Kidney (tissue), 14 donors: ENCODE results near the gene TENM4. TPM values are rescaled to one million over a fixed set of nuclear protein-coding genes. Genes with fewer than 3 reads are reported as not detected.

Experiments
- DNase-seq, 5 donors: peaks; one replicate each; pipeline ENCODE4 v3.0.0-alpha.2; 2013 to 2020
- FAIRE-seq: peaks from 2 replicates; lab custom pipeline; 2012; peaks lifted over from hg19 to GRCh38; lab: Jason Lieb, UNC
- H3K27ac ChIP-seq, 2 donors: one replicate each; pipeline ENCODE4 v1.7.0; 2013; ENCODE audit warnings: low read depth in 2 of 2, low read length in 2 of 2, inconsistent platforms in 1 of 2
- H3K27me3 ChIP-seq: one replicate; pipeline ENCODE4 v1.7.1; 2013; ENCODE audit warnings: low read length, inconsistent platforms; ENCODE audit not compliant: control insufficient read depth, insufficient read depth
- H3K36me3 ChIP-seq, 3 donors: one replicate each; pipeline versions ENCODE4 v1.7.0 to v1.7.1; 2013; ENCODE audit warnings: low read length in 3 of 3, control low read depth in 1 of 3, inconsistent platforms in 1 of 3; ENCODE audit not compliant: insufficient read depth in 3 of 3, control insufficient read depth in 2 of 3
- H3K4me1 ChIP-seq, 3 donors: one replicate each; pipeline versions ENCODE4 v1.7.0 to v1.7.1; 2013; ENCODE audit warnings: low read length in 3 of 3, inconsistent platforms in 1 of 3, low read depth in 1 of 3; ENCODE audit not compliant: control insufficient read depth in 2 of 3, insufficient read depth in 2 of 3
- H3K4me3 ChIP-seq, 3 donors: one replicate each; pipeline versions ENCODE4 v1.7.0 to v1.8.1; 2013; ENCODE audit warnings: low read length in 3 of 3, control low read depth in 1 of 3, inconsistent platforms in 1 of 3
- H3K9ac ChIP-seq, 3 donors: one replicate each; pipeline versions ENCODE4 v1.7.0 to v1.7.1; 2013; ENCODE audit warnings: low read length in 3 of 3, control low read depth in 1 of 3, inconsistent platforms in 1 of 3
- H3K9me3 ChIP-seq, 3 donors: one replicate each; pipeline versions ENCODE4 v1.7.0 to v1.7.1; 2013; ENCODE audit warnings: low read length in 3 of 3, control low read depth in 1 of 3, inconsistent platforms in 1 of 3; ENCODE audit not compliant: control insufficient read depth in 2 of 3, insufficient read depth in 1 of 3
- intact Hi-C: fragments of 100-400 bp; cut with DNase I; formaldehyde crosslinking; loops from one replicate; pipeline ENCODE4 v1.11.1; 2022
- polyA plus RNA-seq: library from polyadenylated mRNA; stranded (reverse); fragments of 350-450 nt; fragmentation: Illumina TruSeq; extraction: RNeasy Lipid Tissue Mini Kit (QIAGEN cat#74804); gene quantifications from one replicate; pipeline ENCODE4 v1.2.3, GENCODE V29; 2014; ENCODE audit warnings: low read depth, low replicate concordance; ENCODE audit not compliant: insufficient read depth
- total RNA-seq: library from RNA; stranded (reverse); fragmentation: NEBNext Ultra II Directional; extraction: Animal tissue kit (Norgen Biotek cat#: 25700); gene quantifications from one replicate; pipeline ENCODE4 v1.2.1, GENCODE V29; 2021
- TF ChIP-seq, protein P1 (sequence below): IDR thresholded peaks from 3 replicates; pipeline ENCODE4 v1.5.1; 2012; ENCODE audit warnings: mild to moderate bottlenecking, moderate library complexity, borderline replicate concordance; ENCODE audit not compliant: insufficient read depth; ENCODE audit errors: extremely low read depth
- donor health status: control.
- donor health status: control.
- donor health status: control.
- donor health status: control.
- donor health status: control.
- donor health status: DM: yes; HTN: yes; CAD: no.
- donor health status: Normal renal cell carcinoma (clear cell type).

Gene TENM4
- total and polyA plus RNA-seq, 2 donors from 2014 or later: 0.34 to 31.0 TPM

GRCh38 chr11:78991681-78992080, 449.1 kb downstream of the TENM4 start:
- intact Hi-C loops: no loop called here
- Histone ChIP-seq H3K4me1 (no peaks in the 10 kb centered on the region), H3K4me3 (no peak overlapping the region), H3K36me3 (no peaks in the 10 kb centered on the region), H3K27me3 (no peaks in the 10 kb centered on the region), H3K27ac (no peak overlapping the region), H3K9me3 (no peaks in the 10 kb centered on the region), H3K9ac (no peak overlapping the region)
- TF ChIP-seq, protein P1, sequence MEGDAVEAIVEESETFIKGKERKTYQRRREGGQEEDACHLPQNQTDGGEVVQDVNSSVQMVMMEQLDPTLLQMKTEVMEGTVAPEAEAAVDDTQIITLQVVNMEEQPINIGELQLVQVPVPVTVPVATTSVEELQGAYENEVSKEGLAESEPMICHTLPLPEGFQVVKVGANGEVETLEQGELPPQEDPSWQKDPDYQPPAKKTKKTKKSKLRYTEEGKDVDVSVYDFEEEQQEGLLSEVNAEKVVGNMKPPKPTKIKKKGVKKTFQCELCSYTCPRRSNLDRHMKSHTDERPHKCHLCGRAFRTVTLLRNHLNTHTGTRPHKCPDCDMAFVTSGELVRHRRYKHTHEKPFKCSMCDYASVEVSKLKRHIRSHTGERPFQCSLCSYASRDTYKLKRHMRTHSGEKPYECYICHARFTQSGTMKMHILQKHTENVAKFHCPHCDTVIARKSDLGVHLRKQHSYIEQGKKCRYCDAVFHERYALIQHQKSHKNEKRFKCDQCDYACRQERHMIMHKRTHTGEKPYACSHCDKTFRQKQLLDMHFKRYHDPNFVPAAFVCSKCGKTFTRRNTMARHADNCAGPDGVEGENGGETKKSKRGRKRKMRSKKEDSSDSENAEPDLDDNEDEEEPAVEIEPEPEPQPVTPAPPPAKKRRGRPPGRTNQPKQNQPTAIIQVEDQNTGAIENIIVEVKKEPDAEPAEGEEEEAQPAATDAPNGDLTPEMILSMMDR: no peak
- DNase-seq (no peak), FAIRE-seq (no peak)

GRCh38 chr11:78990261-78990660, 450.6 kb downstream of the TENM4 start:
- FAIRE-seq: no peak
- DNase-seq: no peak
- Histone ChIP-seq H3K27me3 (no peaks in the 10 kb centered on the region), H3K4me1 (no peaks in the 10 kb centered on the region), H3K9me3 (no peaks in the 10 kb centered on the region), H3K27ac (no peak overlapping the region), H3K9ac (no peak overlapping the region), H3K36me3 (no peaks in the 10 kb centered on the region), H3K4me3 (no peak overlapping the region)
- intact Hi-C loops: no loop called here
- TF ChIP-seq, protein P1: no peak

- no peak for FAIRE-seq
These were observed 453.1 kb downstream of the TENM4 start for GRCh38 chr11:78987748-78988147.

More at GRCh38 chr11:78987748-78988147, 453.1 kb downstream of the TENM4 start:
- H3K9ac ChIP-seq: no peak overlapping the region
- H3K27ac ChIP-seq: no peak overlapping the region
- H3K27me3 ChIP-seq: no peaks in the 10 kb centered on the region
- no peak overlapping the region for H3K4me3 ChIP-seq
- H3K36me3 ChIP-seq: no peaks in the 10 kb centered on the region
- intact Hi-C loops: no loop called here
- no peaks in the 10 kb centered on the region for H3K9me3 ChIP-seq
- no peaks in the 10 kb centered on the region for H3K4me1 ChIP-seq
- TF ChIP-seq, protein P1: no peak
- no peak for DNase-seq
